Activated CD8-positive, alpha-beta T cell treated with anti-CD3 and anti-CD28 coated beads, Interleukin-2, amount 10 ng/mL, durations not matched to agents 7 days and 5 days (primary cell): ENCODE data around the gene HS3ST5. TPM values are rescaled to one million over a fixed set of nuclear protein-coding genes. Genes with fewer than 3 reads are reported as not detected.
"Not testable (repeated sequence)": the region's sequence is repeated elsewhere in the genome, so short reads cannot be mapped to it uniquely, and the experiment has no call there.

ENCODE experiments used
- ATAC-seq: fragments of 150-1000 bp; cut with Tn5 transposase; one replicate; pipeline ENCODE4 v1.10.0; 2021; ENCODE audit warnings: moderate library complexity
- CTCF ChIA-PET: fragments of 350-600 bp; sonication (Branson Sonifier 250); formaldehyde crosslinking; loops from one replicate; lab custom pipeline; 2021; ENCODE audit warnings: antibody characterized with exemption; lab: Charles Lee
- POLR2A ChIA-PET: fragments of 350-600 bp; sonication (Branson Sonifier 250); formaldehyde crosslinking; loops from one replicate; lab custom pipeline; 2021; ENCODE audit warnings: antibody characterized with exemption; lab: Charles Lee
- DNase-seq: peaks from one replicate; pipeline ENCODE4 v3.0.0-alpha.2; 2020
- H3K27ac Mint-ChIP-seq: one replicate; pipeline ENCODE4 v1.8.0; 2021; ENCODE audit warnings: mild to moderate bottlenecking, mixed read lengths
- H3K27me3 Mint-ChIP-seq: one replicate; pipeline ENCODE4 v1.8.0; 2021; ENCODE audit warnings: low read depth, mixed read lengths
- H3K36me3 Mint-ChIP-seq: one replicate; pipeline ENCODE4 v1.8.0; 2021; ENCODE audit warnings: low read depth, mixed read lengths
- H3K4me1 Mint-ChIP-seq: one replicate; pipeline ENCODE4 v1.8.0; 2021; ENCODE audit warnings: low read depth, mixed read lengths
- H3K4me3 Mint-ChIP-seq: one replicate; pipeline ENCODE4 v1.8.0; 2021; ENCODE audit warnings: mild to moderate bottlenecking, mixed read lengths
- H3K9me3 Mint-ChIP-seq: one replicate; pipeline ENCODE4 v1.8.0; 2022; ENCODE audit warnings: mixed read lengths; ENCODE audit not compliant: insufficient read depth
- total RNA-seq, 2 experiments: library from RNA; stranded (reverse); gene quantifications; one replicate each; pipeline ENCODE4 v1.2.3, GENCODE V29; 2021

Gene HS3ST5
- total RNA-seq, 2 experiments from 2014 or later, result not detected

DNA sequence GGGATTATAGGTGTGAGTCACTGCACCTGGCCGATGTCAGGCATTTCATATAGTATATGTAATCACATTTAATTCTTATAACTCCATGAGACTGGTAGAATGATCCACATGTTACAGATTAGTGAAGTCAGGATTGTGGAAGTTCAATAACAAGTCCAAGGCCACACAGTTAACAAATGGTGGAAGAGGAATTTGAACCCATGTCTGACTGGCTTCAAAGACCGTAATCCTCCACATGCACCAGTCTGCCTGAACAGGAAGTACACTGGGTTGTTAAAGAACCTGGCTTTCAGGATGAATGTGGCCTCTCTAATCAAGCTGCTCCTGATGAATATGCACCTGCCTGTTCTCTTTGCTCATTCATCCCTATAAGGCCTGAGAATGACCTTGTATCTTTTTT lies 249.9 kb downstream of the HS3ST5 start:
- DNase-seq (no peak), ATAC-seq (no peak)
- Mint-ChIP-seq H3K36me3 (no peaks in the 10 kb centered on the region), H3K4me1 (no peaks in the 10 kb centered on the region), H3K27me3 (no peaks in the 10 kb centered on the region), H3K9me3 (no peaks in the 10 kb centered on the region), H3K4me3 (no peak overlapping the region), H3K27ac (no peak overlapping the region)
- ChIA-PET POLR2A (no interaction called here), CTCF (no interaction called here)

- ATAC-seq (no peak), DNase-seq (no peak)
- ChIA-PET POLR2A (no interaction called here), CTCF (interaction anchor here (0.6 kb wide), 1 partner anchor 13 kb away, joined by 3 read pairs; no protein-coding TSS in a partner anchor)
- Mint-ChIP-seq H3K4me3 (no peak overlapping the region), H3K9me3 (no peaks in the 10 kb centered on the region), H3K4me1 (no peaks in the 10 kb centered on the region), H3K27ac (no peak overlapping the region), H3K36me3 (no peaks in the 10 kb centered on the region), H3K27me3 (peaks cover 2% of the 10 kb centered on the region)
Measured at GRCh38 chr6:114090626-114091025, 252.2 kb downstream of the HS3ST5 start.

GRCh38 chr6:114087496-114087895 lies 255.3 kb downstream of the HS3ST5 start:
- no peaks in the 10 kb centered on the region for H3K4me1 Mint-ChIP-seq
- H3K4me3 Mint-ChIP-seq, result no peak overlapping the region
- no peak overlapping the region for H3K27ac Mint-ChIP-seq
- ATAC-seq, result no peak
- ChIA-PET POLR2A (no interaction called here), CTCF (no interaction called here)
- peaks cover 2% of the 10 kb centered on the region for H3K27me3 Mint-ChIP-seq
- H3K36me3 Mint-ChIP-seq, result no peaks in the 10 kb centered on the region
- no peak for DNase-seq
- no peaks in the 10 kb centered on the region for H3K9me3 Mint-ChIP-seq

DNA sequence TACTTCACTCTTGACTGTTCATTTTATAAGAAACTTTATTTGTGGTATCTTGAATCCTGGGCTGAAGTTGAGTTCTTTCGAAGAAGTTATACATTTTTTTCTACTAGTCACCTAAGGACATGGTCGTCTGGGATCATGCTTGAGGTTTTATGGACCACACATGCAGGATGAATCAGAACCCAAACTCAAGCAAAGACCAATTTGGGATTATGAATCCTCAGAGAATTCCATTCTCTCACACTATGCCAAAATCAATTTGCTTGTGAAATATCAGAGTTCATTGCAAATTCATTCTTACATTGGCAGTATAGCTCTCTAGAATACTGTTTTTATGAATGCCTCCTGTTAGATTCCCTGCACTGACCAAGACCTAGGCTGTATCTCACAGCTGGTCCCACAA lies 257.6 kb downstream of the HS3ST5 start:
- ChIA-PET CTCF (no interaction called here), POLR2A (no interaction called here)
- no peak for DNase-seq
- no peak for ATAC-seq
- Mint-ChIP-seq H3K36me3 (no peaks in the 10 kb centered on the region), H3K27ac (no peak overlapping the region), H3K9me3 (no peaks in the 10 kb centered on the region), H3K4me3 (no peak overlapping the region), H3K4me1 (no peaks in the 10 kb centered on the region), H3K27me3 (peaks cover 2% of the 10 kb centered on the region)

GRCh38 chr6:114084327-114084890 lies 258.4 kb downstream of the HS3ST5 start:
- no peak for DNase-seq
- Mint-ChIP-seq H3K27me3 (peaks cover 2% of the 10 kb centered on the region), H3K4me1 (no peaks in the 10 kb centered on the region), H3K36me3 (no peaks in the 10 kb centered on the region), H3K9me3 (no peaks in the 10 kb centered on the region), H3K27ac (no peak overlapping the region), H3K4me3 (no peak overlapping the region)
- ChIA-PET POLR2A (no interaction called here), CTCF (no interaction called here)
- ATAC-seq, result no peak

GRCh38 chr6:114083251-114083650 lies 259.6 kb downstream of the HS3ST5 start:
- ChIA-PET POLR2A (no interaction called here), CTCF (no interaction called here)
- Mint-ChIP-seq H3K4me3 (no peak overlapping the region), H3K36me3 (no peaks in the 10 kb centered on the region), H3K27me3 (peaks cover 2% of the 10 kb centered on the region), H3K27ac (no peak overlapping the region), H3K4me1 (no peaks in the 10 kb centered on the region), H3K9me3 (no peaks in the 10 kb centered on the region)
- ATAC-seq (no peak), DNase-seq (no peak)

GRCh38 chr6:114081730-114082129 lies 261.1 kb downstream of the HS3ST5 start:
- ChIA-PET CTCF (interaction anchor here (0.6 kb wide), 1 partner anchor 87 kb away, joined by 4 read pairs; no protein-coding TSS in a partner anchor), POLR2A (no interaction called here)
- H3K36me3 Mint-ChIP-seq, result no peaks in the 10 kb centered on the region
- no peaks in the 10 kb centered on the region for H3K4me1 Mint-ChIP-seq
- ATAC-seq, result no peak
- no peak overlapping the region for H3K4me3 Mint-ChIP-seq
- DNase-seq, result no peak
- H3K27me3 Mint-ChIP-seq, result no peaks in the 10 kb centered on the region
- no peaks in the 10 kb centered on the region for H3K9me3 Mint-ChIP-seq
- no peak overlapping the region for H3K27ac Mint-ChIP-seq

DNA sequence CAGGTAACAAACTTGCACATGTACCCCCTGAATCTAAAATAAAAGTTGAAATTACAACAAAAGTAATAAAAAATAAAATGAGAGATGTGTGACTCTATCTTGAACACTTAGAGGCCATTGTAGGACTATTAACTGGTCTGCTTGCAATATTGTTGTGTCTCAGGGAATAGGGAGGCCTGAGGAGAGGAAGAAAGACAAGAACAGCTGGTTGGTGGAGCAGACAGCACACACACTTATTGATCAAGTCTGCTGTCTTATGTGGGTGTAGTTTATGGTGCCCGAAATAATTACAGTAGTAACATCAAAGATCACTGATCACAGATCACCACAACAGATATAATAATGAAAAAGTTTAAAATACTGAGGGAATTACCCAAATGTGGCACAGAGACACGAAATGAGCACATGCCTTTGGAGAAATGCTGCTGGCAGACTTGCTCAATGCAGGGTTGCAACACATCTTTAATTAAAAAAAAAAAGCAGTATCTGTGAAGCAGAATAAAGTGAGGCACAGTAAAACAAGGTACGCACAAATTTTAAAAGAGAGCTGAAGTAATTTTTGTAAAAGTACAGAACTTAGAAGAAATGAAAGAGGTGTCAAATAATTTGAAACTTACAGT lies 261.8 kb downstream of the HS3ST5 start:
- Mint-ChIP-seq H3K36me3 (no peaks in the 10 kb centered on the region), H3K27me3 (no peaks in the 10 kb centered on the region), H3K4me1 (no peaks in the 10 kb centered on the region), H3K9me3 (no peaks in the 10 kb centered on the region), H3K4me3 (no peak overlapping the region), H3K27ac (no peak overlapping the region)
- POLR2A ChIA-PET, result no interaction called here
- DNase-seq, result no peak
- ATAC-seq, result no peak
- CTCF ChIA-PET, result no interaction called here

DNA sequence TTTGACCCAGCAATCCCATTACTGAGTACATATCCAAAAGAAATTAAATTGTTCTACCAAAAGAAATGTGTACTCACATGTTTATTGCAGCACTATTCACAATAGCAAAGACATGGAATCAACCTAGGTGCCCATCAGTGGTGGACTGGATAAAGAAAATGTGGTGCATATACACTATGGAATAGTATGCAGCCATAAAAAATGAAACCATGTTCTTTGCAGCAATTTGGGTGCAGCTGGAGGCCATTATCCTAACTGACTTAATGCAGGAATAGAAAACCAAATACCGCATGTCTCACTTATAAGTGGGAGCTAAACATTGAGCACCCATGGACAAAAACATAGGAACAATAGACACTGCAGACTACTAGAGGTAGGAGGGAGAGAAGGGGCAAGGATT lies 262.4 kb downstream of the HS3ST5 start:
- H3K4me1 Mint-ChIP-seq, DNase-seq, H3K36me3 Mint-ChIP-seq, ATAC-seq, H3K9me3 Mint-ChIP-seq, CTCF ChIA-PET, POLR2A ChIA-PET, H3K4me3 Mint-ChIP-seq, H3K27ac Mint-ChIP-seq, H3K27me3 Mint-ChIP-seq: not testable (repeated sequence)

GRCh38 chr6:114075777-114076176 lies 267.0 kb downstream of the HS3ST5 start:
- H3K9me3 Mint-ChIP-seq, result no peaks in the 10 kb centered on the region
- ChIA-PET POLR2A (no interaction called here), CTCF (no interaction called here)
- no peaks in the 10 kb centered on the region for H3K4me1 Mint-ChIP-seq
- H3K27ac Mint-ChIP-seq, result no peak overlapping the region
- H3K4me3 Mint-ChIP-seq, result no peak overlapping the region
- no peaks in the 10 kb centered on the region for H3K36me3 Mint-ChIP-seq
- ATAC-seq (no peak), DNase-seq (no peak)
- H3K27me3 Mint-ChIP-seq, result no peaks in the 10 kb centered on the region

DNA sequence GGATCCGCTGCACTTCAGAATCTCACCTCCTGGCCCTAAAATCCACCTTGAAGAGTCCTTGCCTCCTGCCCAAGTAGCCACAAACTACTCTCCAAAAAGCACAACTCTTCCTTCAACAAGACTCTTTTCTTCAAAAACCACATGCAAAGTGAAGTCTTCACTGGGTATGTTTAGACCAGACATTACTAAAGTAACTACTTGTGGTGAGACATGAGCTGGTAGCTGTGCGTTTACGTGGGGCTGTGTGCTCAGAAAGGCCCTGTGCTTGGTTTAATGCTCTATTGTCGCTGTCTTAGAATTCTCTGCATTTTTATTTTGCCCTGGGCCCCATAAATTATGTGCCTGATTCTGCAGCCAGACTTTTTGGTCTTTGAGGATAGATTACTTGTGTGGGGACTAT lies 267.5 kb downstream of the HS3ST5 start:
- H3K27ac Mint-ChIP-seq, result no peak overlapping the region
- CTCF ChIA-PET, result no interaction called here
- POLR2A ChIA-PET, result no interaction called here
- H3K4me1 Mint-ChIP-seq, result no peaks in the 10 kb centered on the region
- H3K27me3 Mint-ChIP-seq, result no peaks in the 10 kb centered on the region
- DNase-seq (no peak), ATAC-seq (no peak)
- no peak overlapping the region for H3K4me3 Mint-ChIP-seq
- H3K36me3 Mint-ChIP-seq, result no peaks in the 10 kb centered on the region
- no peaks in the 10 kb centered on the region for H3K9me3 Mint-ChIP-seq

GRCh38 chr6:114068771-114069170 lies 274.1 kb downstream of the HS3ST5 start:
- H3K27ac Mint-ChIP-seq, result no peak overlapping the region
- no peaks in the 10 kb centered on the region for H3K36me3 Mint-ChIP-seq
- ATAC-seq, result no peak
- ChIA-PET POLR2A (no interaction called here), CTCF (no interaction called here)
- no peaks in the 10 kb centered on the region for H3K9me3 Mint-ChIP-seq
- DNase-seq, result no peak
- H3K4me1 Mint-ChIP-seq, result no peaks in the 10 kb centered on the region
- no peak overlapping the region for H3K4me3 Mint-ChIP-seq
- peaks cover 3% of the 10 kb centered on the region for H3K27me3 Mint-ChIP-seq

- ChIA-PET CTCF (no interaction called here), POLR2A (no interaction called here)
- DNase-seq, result no peak
- Mint-ChIP-seq H3K36me3 (no peaks in the 10 kb centered on the region), H3K27me3 (peaks cover 3% of the 10 kb centered on the region), H3K4me1 (no peaks in the 10 kb centered on the region), H3K9me3 (no peaks in the 10 kb centered on the region), H3K4me3 (no peak overlapping the region), H3K27ac (no peak overlapping the region)
- ATAC-seq, result no peak
Measured at GRCh38 chr6:114068116-114068515, 274.7 kb downstream of the HS3ST5 start.
